IMR-90 (cell line): ENCODE data around the gene PLOD1. TPM values are rescaled to one million over a fixed set of nuclear protein-coding genes. Genes with fewer than 3 reads are reported as not detected.

ENCODE experiments used
- ATAC-seq: fragments of 200-7000 bp; cut with Tn5 transposase; 2 replicates; pipeline ENCODE4 v1.9.1; 2020; ENCODE audit warnings: low read depth, mild to moderate bottlenecking, moderate library complexity
- BruUV-seq: library from RNA; stranded (reverse); fragments of 400-500 nt; replicated peaks from 2 replicates; lab custom pipeline; 2021; lab: Mats Ljungman, UMichigan
- CTCF ChIA-PET: fragments of 300-600 bp; formaldehyde crosslinking; extraction: SDS; loops from one replicate; lab custom pipeline; 2021; ENCODE audit warnings: antibody characterized with exemption; lab: Yijun Ruan, JAX
- POLR2A ChIA-PET: fragments of 300-600 bp; sonication (Branson Sonifier 250); formaldehyde crosslinking; loops from one replicate; lab custom pipeline; 2022; ENCODE audit warnings: antibody characterized with exemption; ENCODE audit not compliant: unreplicated experiment; lab: Charles Lee
- DNase-seq: peaks from one replicate; pipeline ENCODE4 v3.0.0; 2013
- H2AFZ ChIP-seq: replicated peaks from 2 replicates; pipeline ENCODE3; 2013; ENCODE audit warnings: low read length, mild to moderate bottlenecking; ENCODE audit not compliant: poor library complexity
- H2AK5ac ChIP-seq: 2 replicates; pipeline ENCODE4 v1.6.1; 2013; ENCODE audit warnings: low read depth, low read length, inconsistent platforms
- H2AK9ac ChIP-seq: replicated peaks from 2 replicates; pipeline ENCODE3; 2013; ENCODE audit warnings: mild to moderate bottlenecking, low read depth, low read length, moderate library complexity; ENCODE audit not compliant: poor library complexity
- H2BK120ac ChIP-seq: 2 replicates; pipeline ENCODE4 v1.6.1; 2013; ENCODE audit warnings: low read depth, low read length, inconsistent platforms
- H2BK15ac ChIP-seq: 3 replicates; pipeline ENCODE4 v1.6.1; 2013; ENCODE audit warnings: low read depth, low read length, inconsistent platforms
- H2BK20ac ChIP-seq: 2 replicates; pipeline ENCODE4 v1.6.1; 2013; ENCODE audit warnings: low read depth, mild to moderate bottlenecking, inconsistent platforms, low read length, moderate library complexity
- H2BK5ac ChIP-seq: 2 replicates; pipeline ENCODE4 v1.6.1; 2013; ENCODE audit warnings: mild to moderate bottlenecking, low read depth, low read length, inconsistent platforms; ENCODE audit not compliant: poor library complexity, severe bottlenecking
- H3K14ac ChIP-seq: replicated peaks from 2 replicates; pipeline ENCODE4 v1.6.1; 2013; ENCODE audit warnings: low read depth, low read length, inconsistent platforms
- H3K18ac ChIP-seq: 2 replicates; pipeline ENCODE4 v1.6.1; 2013; ENCODE audit warnings: low read depth, low read length, control low read depth
- H3K23ac ChIP-seq: 2 replicates; pipeline ENCODE4 v1.6.1; 2013; ENCODE audit warnings: low read depth, low read length, inconsistent platforms
- H3K27ac ChIP-seq: 2 replicates; pipeline ENCODE4 v1.5.1; 2013; ENCODE audit warnings: mild to moderate bottlenecking, control low read depth, low read length; ENCODE audit not compliant: insufficient read depth
- H3K27me3 ChIP-seq: 2 replicates; pipeline ENCODE4 v1.6.1; 2013; ENCODE audit warnings: low read length; ENCODE audit not compliant: control insufficient read depth, insufficient read depth
- H3K36me3 ChIP-seq: 2 replicates; pipeline ENCODE4 v1.6.1; 2013; ENCODE audit warnings: low read length, mixed read lengths; ENCODE audit not compliant: control insufficient read depth, insufficient read depth
- H3K4ac ChIP-seq: 2 replicates; pipeline ENCODE4 v1.6.1; 2013; ENCODE audit warnings: low read depth, low read length, inconsistent platforms
- H3K4me1 ChIP-seq: 2 replicates; pipeline ENCODE4 v1.6.1; 2013; ENCODE audit warnings: low read length, mixed read lengths; ENCODE audit not compliant: control insufficient read depth, insufficient read depth
- H3K4me2 ChIP-seq: 2 replicates; pipeline ENCODE4 v1.6.1; 2013; ENCODE audit warnings: low read depth, mild to moderate bottlenecking, control low read depth, low read length, moderate library complexity
- H3K4me3 ChIP-seq: 2 replicates; pipeline ENCODE4 v1.5.1; 2013; ENCODE audit warnings: low read depth, mild to moderate bottlenecking, control low read depth, low read length, moderate library complexity; ENCODE audit not compliant: insufficient read depth
- H3K56ac ChIP-seq: 2 replicates; pipeline ENCODE4 v1.6.1; 2013; ENCODE audit warnings: low read length, inconsistent platforms; ENCODE audit not compliant: insufficient read depth; ENCODE audit errors: extremely low read depth
- H3K79me1 ChIP-seq, 2 experiments: 2 replicates each; pipeline ENCODE4 v1.6.1; 2013; ENCODE audit warnings: low read length in 2 of 2, inconsistent platforms in 1 of 2, low read depth in 1 of 2
- H3K9ac ChIP-seq: 2 replicates; pipeline ENCODE4 v1.6.1; 2013; ENCODE audit warnings: low read depth, low read length, control low read depth
- H3K9me1 ChIP-seq: 2 replicates; pipeline ENCODE4 v1.6.1; 2013; ENCODE audit warnings: low read length, inconsistent platforms; ENCODE audit not compliant: insufficient read depth
- H3K9me3 ChIP-seq: 2 replicates; pipeline ENCODE4 v1.6.1; 2013; ENCODE audit warnings: low read length; ENCODE audit not compliant: control insufficient read depth, insufficient read depth
- H4K20me1 ChIP-seq: 2 replicates; pipeline ENCODE4 v1.6.1; 2013; ENCODE audit warnings: low read length, inconsistent platforms; ENCODE audit not compliant: insufficient read depth
- H4K5ac ChIP-seq: 2 replicates; pipeline ENCODE4 v1.6.1; 2013; ENCODE audit warnings: mild to moderate bottlenecking, low read depth, low read length, control low read depth
- H4K8ac ChIP-seq, 2 experiments: 2 replicates each; pipeline ENCODE4 v1.6.1; 2013; ENCODE audit warnings: low read depth in 2 of 2, low read length in 2 of 2, control low read depth in 1 of 2, inconsistent platforms in 1 of 2
- H4K91ac ChIP-seq: 2 replicates; pipeline ENCODE4 v1.6.1; 2013; ENCODE audit warnings: low read depth, low read length, inconsistent platforms; ENCODE audit not compliant: insufficient read depth
- BHLHE40 ChIP-seq: fragments of 150-350 bp; IDR thresholded peaks from 2 replicates; pipeline ENCODE4 v1.6.1; 2016; ENCODE audit warnings: mild to moderate bottlenecking, low read depth, low read length
- CEBPB ChIP-seq: IDR thresholded peaks from 2 replicates; pipeline ENCODE4 v1.6.1; 2012; ENCODE audit warnings: low read depth, low read length, improper control_type of control experiment
- CHD1 ChIP-seq: IDR thresholded peaks from 2 replicates; pipeline ENCODE4 v1.6.1; 2012; ENCODE audit warnings: low read depth, low read length, improper control_type of control experiment
- CTCF ChIP-seq: conservative IDR thresholded peaks from 2 replicates; pipeline ENCODE4 v1.5.1; 2012; ENCODE audit warnings: mild to moderate bottlenecking, low read depth, low read length, improper control_type of control experiment
- ELK1 ChIP-seq: fragments of 150-350 bp; IDR thresholded peaks from 2 replicates; pipeline ENCODE4 v1.6.1; 2016; ENCODE audit warnings: low read depth, mild to moderate bottlenecking, low read length, moderate library complexity, borderline replicate concordance
- FOS ChIP-seq: fragments of 150-350 bp; IDR thresholded peaks from 2 replicates; pipeline ENCODE4 v1.6.1; 2016; ENCODE audit warnings: low read depth, low read length
- MAFK ChIP-seq: IDR thresholded peaks from 2 replicates; pipeline ENCODE4 v1.6.1; 2012; ENCODE audit warnings: low read depth, low read length, improper control_type of control experiment
- MAZ ChIP-seq: IDR thresholded peaks from 2 replicates; pipeline ENCODE4 v1.6.1; 2012; ENCODE audit warnings: low read depth, mild to moderate bottlenecking, low read length, improper control_type of control experiment, moderate library complexity, borderline replicate concordance
- MXI1 ChIP-seq: IDR thresholded peaks from 2 replicates; pipeline ENCODE4 v1.6.1; 2012; ENCODE audit warnings: low read depth, mild to moderate bottlenecking, low read length, moderate library complexity, borderline replicate concordance
- NFE2L2 ChIP-seq: fragments of 150-350 bp; IDR thresholded peaks from 2 replicates; pipeline ENCODE4 v1.6.1; 2016; ENCODE audit warnings: low read depth, mild to moderate bottlenecking, low read length
- POLR2A ChIP-seq: IDR thresholded peaks from 2 replicates; pipeline ENCODE4 v1.6.1; 2012; ENCODE audit warnings: mild to moderate bottlenecking, low read depth, low read length
- RAD21 ChIP-seq: IDR thresholded peaks from 2 replicates; pipeline ENCODE4 v1.6.1; 2012; ENCODE audit warnings: low read length, improper control_type of control experiment
- RCOR1 ChIP-seq: IDR thresholded peaks from 2 replicates; pipeline ENCODE4 v1.6.1; 2012; ENCODE audit warnings: mild to moderate bottlenecking, low read length, improper control_type of control experiment; ENCODE audit not compliant: insufficient replicate concordance
- RFX5 ChIP-seq: IDR thresholded peaks from 2 replicates; pipeline ENCODE4 v1.8.0; 2012; ENCODE audit warnings: low read depth, mild to moderate bottlenecking, low read length, moderate library complexity
- SMC3 ChIP-seq: fragments of 150-350 bp; IDR thresholded peaks from 2 replicates; pipeline ENCODE4 v1.6.1; 2016; ENCODE audit warnings: low read depth, mild to moderate bottlenecking, antibody characterized with exemption, low read length, moderate library complexity
- USF2 ChIP-seq: fragments of 150-350 bp; IDR thresholded peaks from 2 replicates; pipeline ENCODE4 v1.6.1; 2017; ENCODE audit warnings: mild to moderate bottlenecking, antibody characterized with exemption, low read length, low read depth
- WGBS, 2 experiments: methylation state at CpG; one replicate each; pipeline versions ENCODE4 v1.1.5 to v1.1.7; 2013; ENCODE audit warnings: missing lambda C conversion rate in 2 of 2; ENCODE audit not compliant: insufficient read length in 1 of 2; ENCODE audit errors: extremely low coverage in 2 of 2; 5-methylcytosine and 5-hydroxymethylcytosine counted together
- dilution Hi-C: fragments of 300-500 bp; cut with HindIII; formaldehyde crosslinking; loops from one replicate; pipeline ENCODE4 v1.14.3; 2018; ENCODE audit warnings: low sequenced_read_pairs; ENCODE audit not compliant: unreplicated experiment
- in situ Hi-C: fragments of 300-500 bp; cut with MboI; formaldehyde crosslinking; loops from 3 replicates; pipeline ENCODE4 v1.14.3; 2019; ENCODE audit warnings: low sequenced_read_pairs, inconsistent platforms, mixed read lengths
- intact Hi-C: fragments of 100-400 bp; cut with micrococcal nuclease; formaldehyde crosslinking; loops from 2 replicates; pipeline ENCODE4 v1.10.0; 2022
- polyA plus RNA-seq, 3 experiments: library from polyadenylated mRNA; depleted of rRNA; stranded (reverse); fragments of >200 nt; gene quantifications; 2 replicates each; pipeline ENCODE4 v1.2.3, GENCODE V29; 2012; ENCODE audit warnings: low replicate concordance in 1 of 3
- total RNA-seq: library from RNA; depleted of rRNA; stranded (reverse); fragments of >200 nt; gene quantifications from 2 replicates; pipeline ENCODE4 v1.2.3, GENCODE V29; 2012

Gene PLOD1
- total and polyA plus RNA-seq, 2 of the 4 experiments (the other 2 are of a cell fraction), result 283 to 609 TPM

GRCh38 chr1:12001996-12002493 lies 67.5 kb downstream of the PLOD1 start:
- Histone ChIP-seq H2AK9ac (no peak overlapping the region), H3K27ac (no peak overlapping the region), H3K4ac (no peak overlapping the region), H2AK5ac (no peak overlapping the region), H3K9me1 (peaks cover 4% of the 10 kb centered on the region; the same call in 1 of the 2 replicates), H2BK120ac (no peak overlapping the region), H3K36me3 (peaks cover 71% of the 10 kb centered on the region), H2BK15ac (no peak overlapping the region), H3K9me3 (no peaks in the 10 kb centered on the region), H3K4me2 (no peak overlapping the region), H3K4me1 (peaks cover 2% of the 10 kb centered on the region; the same call in 1 of the 2 replicates), H3K9ac (no peak overlapping the region), H2BK5ac (no peak overlapping the region), H3K14ac (no peak overlapping the region), H3K23ac (no peak overlapping the region), H3K4me3 (no peak overlapping the region), H3K79me1 (0 out of 4 replicates have a peak, but pooled peaks cover 0 to 2% of the 10 kb centered on the region in 2 experiments), H4K5ac (no peak overlapping the region), H3K18ac (no peak overlapping the region), H3K27me3 (no peaks in the 10 kb centered on the region), H2AFZ (no peak overlapping the region), H4K8ac (no peak overlapping the region), H2BK20ac (no peak overlapping the region), H4K91ac (no peak overlapping the region), H3K56ac (no peak overlapping the region), H4K20me1 (no peaks in the 10 kb centered on the region)
- no TSS peak for BruUV-seq
- ATAC-seq, result peak; percentile 24; the same call in 1 of the 2 replicates
- intact Hi-C loops, result no loop called here
- dilution Hi-C loops, result no loop called here
- CTCF ChIA-PET, result interaction anchor here (0.8 kb wide), 1 partner anchor 77 kb away, joined by 4 read pairs; no protein-coding TSS in a partner anchor
- POLR2A ChIA-PET, result no interaction called here
- DNase-seq, result no peak
- WGBS, 2 experiments, result 95% methylated on average over 6 of the region's 10 CpGs; no CpG with 5 or more reads in 1 of the 2 experiments
- no peak for TF ChIP-seq MAZ
- TF ChIP-seq ELK1, result no peak
- TF ChIP-seq FOS, result no peak
- no peak for TF ChIP-seq POLR2A
- no peak for TF ChIP-seq CTCF
- no peak for TF ChIP-seq CEBPB
- no peak for TF ChIP-seq RCOR1
- TF ChIP-seq NFE2L2, result no peak
- TF ChIP-seq MAFK, result no peak
- no peak for TF ChIP-seq USF2
- no peak for TF ChIP-seq SMC3
- no peak for TF ChIP-seq CHD1
- TF ChIP-seq BHLHE40, result no peak
- TF ChIP-seq MXI1, result no peak
- TF ChIP-seq RAD21, result no peak
- no peak for TF ChIP-seq RFX5
- in situ Hi-C loops, result no loop called here
